Tongue (tissue), 2 donors: ENCODE data around the gene LYVE1. TPM values are rescaled to one million over a fixed set of nuclear protein-coding genes. Genes with fewer than 3 reads are reported as not detected.
"Not testable (repeated sequence)": the region's sequence is repeated elsewhere in the genome, so short reads cannot be mapped to it uniquely, and the experiment has no call there.

Experiments
- DNase-seq: peaks from one replicate; pipeline ENCODE4 v3.0.0-alpha.2; 2015
- total RNA-seq: library from RNA; depleted of rRNA; stranded (reverse); fragments of >200 nt; gene quantifications from one replicate; pipeline ENCODE4 v1.2.3, GENCODE V29; 2014

LYVE1 gene
- 22.3 TPM for total RNA-seq

DNA sequence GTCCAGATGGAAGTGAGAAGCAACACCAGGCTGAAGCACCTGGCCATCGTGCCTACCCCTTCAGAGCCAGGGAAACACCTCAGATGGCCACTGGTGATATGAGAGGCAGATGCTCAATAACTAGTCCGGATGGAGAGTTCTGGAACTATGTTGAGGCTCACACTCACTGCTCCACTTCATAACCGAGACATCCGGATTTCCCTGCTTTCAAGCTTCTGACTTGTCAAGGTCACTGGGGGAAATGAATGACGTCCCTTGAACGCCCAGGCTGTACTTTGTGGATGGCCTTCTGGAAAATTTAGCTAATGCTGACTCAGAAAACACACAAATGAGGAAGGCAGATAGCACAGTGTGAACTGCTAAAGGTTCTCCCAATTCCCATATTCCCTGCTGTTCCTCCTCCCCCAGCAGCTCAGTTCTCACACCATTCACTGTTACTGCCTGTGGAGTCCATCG, at the start of gene LYVE1:
Gene LYVE1, minus strand, starts transcription at position 180 of the 456 bp plus-strand sequence. Its CDS starts 133 bp downstream, at position 47.
- peak; percentile 37 for DNase-seq

DNA sequence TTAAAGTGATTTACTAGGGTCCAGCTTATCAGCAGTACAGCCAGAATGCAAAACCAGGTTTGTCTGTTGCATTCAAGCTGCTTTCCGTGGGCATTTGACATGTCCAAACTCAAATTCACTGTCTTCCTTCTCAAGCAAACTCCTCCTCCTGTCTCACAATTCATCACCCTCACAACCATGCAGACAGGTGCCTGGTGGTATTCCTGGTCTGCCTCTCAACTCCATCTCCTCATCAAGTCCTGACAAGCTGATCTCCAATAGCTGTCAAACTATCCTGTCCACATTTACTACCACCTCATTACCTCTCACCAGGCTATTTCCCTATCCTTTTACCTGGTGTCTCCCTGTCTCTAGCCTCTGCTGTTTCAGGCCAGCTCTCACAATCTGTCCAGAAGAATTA, 49.1 kb upstream of the LYVE1 start:
- DNase-seq, result no peak

DNA sequence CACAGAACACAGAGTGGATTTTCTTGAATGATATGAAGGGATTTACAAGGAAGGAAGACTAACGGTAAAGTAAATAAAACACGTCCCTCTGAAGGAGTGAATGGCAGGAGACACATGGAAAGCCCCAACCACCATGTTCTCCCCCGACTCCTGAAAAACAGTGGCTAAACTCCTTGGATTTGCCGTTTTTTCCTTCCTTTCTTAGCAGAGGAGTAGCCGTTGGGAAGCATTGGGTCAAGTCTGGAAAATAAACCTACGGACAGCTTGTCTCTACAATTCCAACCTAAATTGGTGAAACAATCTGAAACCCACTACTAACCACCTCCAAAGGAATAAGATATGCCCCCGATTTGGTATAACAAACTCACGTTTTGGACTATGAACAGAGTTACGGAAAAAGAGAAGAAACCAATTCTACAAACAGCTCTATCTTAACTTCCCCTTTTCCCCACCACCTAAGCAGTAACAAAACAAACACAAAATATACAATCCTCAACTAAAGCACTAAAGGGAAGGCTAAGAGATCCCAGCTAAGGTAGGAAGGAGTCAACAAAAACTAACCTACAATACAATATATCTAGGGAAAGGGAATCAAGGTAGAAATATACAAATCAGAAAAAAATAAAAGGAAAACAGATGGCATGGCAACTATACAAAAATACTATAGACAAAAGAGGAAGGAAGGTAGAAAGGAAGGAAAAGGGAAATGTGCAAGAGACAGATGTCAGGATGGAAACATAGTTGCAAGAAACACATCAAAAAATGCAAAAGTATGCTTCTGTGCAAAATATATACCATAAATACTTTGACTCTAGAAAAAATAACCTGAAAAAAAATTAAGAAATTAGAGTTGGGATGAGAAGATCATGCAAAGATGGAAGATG, 43.8 kb upstream of the LYVE1 start:
- no peak for DNase-seq

DNA sequence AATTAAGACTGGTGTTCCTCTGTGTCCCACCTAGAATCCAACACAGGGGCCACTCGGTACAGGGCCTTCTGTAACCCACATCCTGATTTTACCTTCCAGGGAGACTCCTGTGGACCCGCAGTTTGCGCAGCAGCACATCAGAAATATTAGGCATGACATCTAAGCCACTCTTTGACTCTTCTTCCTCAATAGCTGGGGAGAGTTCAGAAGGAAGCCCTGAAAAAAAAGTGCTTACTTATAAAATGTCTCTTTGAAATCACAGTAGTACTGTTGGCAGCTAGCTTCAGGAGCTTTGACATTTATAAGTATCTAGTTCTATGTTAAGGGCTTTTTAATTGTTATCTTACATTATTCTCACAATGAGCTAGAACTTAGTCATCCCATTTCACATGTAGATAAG, 41.2 kb upstream of the LYVE1 start:
- DNase-seq, result no peak

DNA sequence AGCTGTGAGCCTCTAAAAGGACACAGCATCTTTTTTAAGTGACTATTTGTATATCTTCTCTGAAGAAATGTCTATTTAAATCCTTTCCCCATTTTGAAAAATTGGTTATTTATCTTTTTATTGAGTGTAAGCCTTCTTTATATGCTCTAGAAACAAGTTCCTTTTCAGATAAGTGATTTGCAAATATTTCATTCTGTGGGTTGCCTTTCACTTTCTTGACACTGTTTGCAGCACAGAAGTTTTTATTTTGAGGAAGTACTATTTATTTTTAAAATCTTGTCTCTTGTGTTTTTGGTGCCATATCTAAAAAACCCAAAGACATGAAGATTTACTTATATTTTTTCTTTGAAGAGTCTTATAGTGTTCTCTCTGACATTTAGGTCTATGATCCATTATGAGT, 40.1 kb upstream of the LYVE1 start:
- DNase-seq, result no peak

DNA sequence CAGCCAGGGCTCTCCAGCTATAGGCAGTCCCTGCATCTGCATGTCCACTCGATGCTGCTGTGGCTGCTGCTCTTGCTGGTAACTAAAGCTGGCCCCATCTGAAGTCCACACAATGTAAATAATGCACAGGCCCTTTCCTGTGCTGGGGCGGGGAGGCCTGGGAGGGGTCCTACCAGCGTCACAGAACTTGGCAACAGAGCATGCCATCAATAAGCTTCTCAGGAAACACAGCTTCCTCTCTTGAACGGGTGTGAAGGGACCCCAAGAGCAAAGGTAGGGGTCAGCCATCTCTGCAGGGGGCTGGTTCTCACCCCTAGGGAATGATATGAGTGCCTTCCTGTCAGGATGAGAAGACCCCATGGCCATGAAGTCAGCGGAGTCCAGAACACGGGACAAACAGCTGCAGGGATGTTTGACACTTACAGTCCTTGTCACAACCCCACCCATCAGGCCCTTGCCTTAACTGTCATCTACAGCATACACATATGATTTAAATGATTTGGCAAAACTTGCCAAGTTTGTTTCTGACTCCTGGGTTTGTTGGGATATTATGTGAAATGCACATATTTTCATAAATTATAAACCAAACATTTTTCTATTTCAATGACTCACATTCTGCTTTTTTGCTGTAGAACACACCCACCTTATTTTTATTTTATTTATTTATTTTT, 39.1 kb upstream of the LYVE1 start:
- no peak for DNase-seq

- no peak for DNase-seq
Observed at GRCh38 chr11:10606536-10607208, 38.2 kb upstream of the LYVE1 start.

DNA sequence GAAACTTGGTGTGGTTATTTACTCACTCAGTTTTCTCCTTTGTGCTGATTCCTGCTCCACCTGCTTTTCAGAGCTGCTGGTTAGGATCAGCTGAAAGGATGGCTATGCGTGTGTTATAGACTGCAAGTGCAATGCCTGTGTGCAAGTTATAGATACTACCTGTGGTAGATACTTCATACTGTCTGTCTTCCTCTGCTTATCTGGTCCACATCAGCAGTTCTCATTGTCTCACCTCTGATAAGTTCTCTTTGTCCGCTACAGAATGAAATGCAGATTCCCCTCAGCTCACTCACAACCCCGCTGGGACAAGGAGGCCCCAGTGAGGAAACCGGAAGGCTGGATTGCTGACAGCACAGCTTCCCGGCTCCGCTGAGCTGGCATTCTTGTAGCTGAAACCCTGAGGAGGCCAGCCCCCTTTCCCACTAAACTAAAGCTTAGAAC, 37.5 kb upstream of the LYVE1 start:
- peak; percentile 74 for DNase-seq

DNA sequence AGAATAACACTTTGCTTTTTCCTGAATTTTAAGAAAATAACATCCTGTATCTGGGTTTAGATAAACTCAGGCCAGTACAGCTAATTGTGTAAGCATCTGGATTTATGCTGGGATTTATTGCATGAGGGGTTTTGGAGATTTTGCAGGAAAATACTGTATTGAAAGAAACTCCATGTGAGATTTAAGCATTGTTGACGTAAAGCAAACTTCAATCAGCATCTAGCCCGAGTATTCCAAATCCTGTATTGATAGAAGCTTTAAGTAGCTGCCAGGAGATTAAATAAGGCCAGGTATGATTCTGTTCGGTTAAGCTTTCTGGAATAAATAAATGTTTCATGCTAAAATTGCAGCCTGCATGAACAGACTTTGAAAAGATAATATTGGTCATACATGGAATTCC, 36.3 kb upstream of the LYVE1 start:
- peak; percentile 56 for DNase-seq

DNA sequence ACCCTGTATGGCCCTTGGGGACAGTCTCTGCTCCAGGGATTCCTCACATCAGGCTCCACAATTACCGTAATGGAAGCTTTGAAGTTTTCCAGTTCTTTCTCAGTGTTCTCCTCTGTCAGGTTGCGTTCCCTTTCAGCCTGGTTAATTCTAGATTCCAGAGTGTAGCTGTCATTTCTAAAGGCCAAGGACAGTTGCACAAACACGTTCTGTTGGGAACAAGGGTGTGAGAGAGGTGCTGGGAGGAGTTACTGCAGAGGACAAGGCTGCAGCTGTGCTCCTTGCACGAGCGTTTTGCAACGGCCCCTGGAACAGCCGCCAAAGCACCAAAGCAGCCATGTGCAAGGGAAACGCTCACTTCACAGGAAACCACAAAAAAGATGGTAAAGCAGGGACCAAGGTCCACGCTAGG, 35.9 kb upstream of the LYVE1 start:
- DNase-seq, result peak; percentile 70

- DNase-seq, result no peak
Observed at GRCh38 chr11:10603721-10604297, 35.3 kb upstream of the LYVE1 start.

DNA sequence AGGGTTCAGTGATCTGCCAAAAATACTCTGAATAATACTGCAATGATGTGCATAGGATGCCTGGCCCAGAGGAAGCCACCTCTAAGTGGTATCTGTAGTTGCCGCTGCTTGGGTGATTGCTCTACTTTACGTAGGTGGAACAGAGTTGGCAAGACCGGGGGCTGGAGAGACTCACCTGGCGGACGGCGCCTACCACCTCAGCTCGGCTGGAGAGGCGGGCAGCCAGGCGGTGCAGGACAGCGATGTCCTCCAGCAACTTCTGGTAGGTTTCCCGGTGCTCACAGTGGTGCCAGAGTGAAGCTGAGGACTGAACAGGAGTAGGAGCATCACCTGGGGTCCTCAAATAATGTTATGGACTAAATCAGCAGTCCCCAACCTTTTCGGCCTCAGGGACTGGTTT, 34.5 kb upstream of the LYVE1 start:
- no peak for DNase-seq

DNA sequence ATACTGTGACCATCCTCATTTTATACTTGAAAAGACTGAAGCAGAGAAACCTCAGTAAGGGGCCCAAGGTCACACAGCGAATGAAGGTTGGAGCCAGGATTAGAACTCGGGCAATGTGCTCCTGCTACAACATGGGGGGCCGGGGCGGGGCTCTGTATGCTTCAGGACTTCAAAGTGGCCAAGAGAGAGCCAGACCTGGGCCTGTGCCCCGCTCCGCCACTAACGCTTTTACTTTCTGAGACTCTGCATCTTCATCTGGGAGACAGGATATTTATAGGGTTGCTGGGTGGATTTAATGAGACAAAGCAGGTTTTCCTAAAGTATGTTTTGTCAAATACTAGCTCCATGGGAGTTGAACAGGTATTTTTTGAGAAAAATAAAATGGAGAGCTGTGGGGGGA, 33.9 kb upstream of the LYVE1 start:
- DNase-seq, result no peak

GRCh38 chr11:10601837-10602236, 33.4 kb upstream of the LYVE1 start:
- DNase-seq, result peak; percentile 53

DNA sequence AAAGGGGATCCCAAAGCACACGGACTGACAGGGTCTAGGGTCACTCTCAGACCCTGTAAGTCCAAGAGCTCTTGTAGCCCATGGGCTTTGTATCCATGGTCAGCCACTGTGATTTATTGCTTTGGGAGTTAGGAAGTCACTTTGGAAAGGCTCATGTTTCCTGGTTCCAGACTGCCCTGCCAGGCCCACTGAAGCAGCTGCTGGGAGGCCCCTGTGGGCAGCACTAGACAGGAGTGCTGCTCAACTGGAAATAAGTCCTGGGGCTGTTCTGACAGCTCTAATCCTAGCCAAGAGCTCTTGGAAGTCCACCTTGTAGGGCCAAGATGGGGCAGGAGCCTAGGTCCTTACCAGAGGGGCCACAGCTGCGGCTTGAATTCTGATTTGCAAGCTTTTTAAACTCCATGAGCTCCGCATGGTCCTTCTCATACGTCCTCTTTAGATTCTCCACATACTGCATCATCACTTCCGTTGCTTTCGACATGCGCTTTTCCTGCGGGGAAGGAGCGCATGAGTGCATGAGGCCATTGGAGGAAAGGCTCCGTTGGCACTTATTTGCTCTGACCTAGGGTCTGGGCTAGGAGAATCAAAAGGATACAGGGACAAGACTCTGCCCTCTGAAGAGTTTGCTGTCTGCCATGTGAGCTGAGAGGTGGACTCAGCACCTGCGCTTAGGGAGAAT, 32.2 kb upstream of the LYVE1 start:
- DNase-seq, result peak; percentile 78

- DNase-seq, result peak; percentile 53
Observed at GRCh38 chr11:10599388-10600175, 31.1 kb upstream of the LYVE1 start.

DNA sequence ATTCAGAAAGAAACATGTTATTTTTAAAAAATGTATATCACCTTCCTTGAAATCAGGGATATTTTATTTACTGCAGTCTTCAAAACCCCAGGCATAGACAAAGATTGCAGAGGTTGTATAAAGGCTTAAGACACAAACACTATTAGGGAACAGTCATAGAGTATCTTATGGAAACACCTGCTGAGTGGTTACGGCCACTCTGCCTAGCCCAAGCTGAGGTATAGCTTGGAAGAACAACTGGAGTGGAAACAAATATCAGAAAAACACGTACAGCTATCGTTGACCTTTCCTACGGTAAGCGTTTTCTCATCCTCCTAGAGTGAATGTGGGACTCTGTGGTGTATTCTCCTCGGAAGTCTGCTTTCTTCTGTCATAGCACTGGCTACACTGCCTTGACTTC, 30.4 kb upstream of the LYVE1 start:
- no peak for DNase-seq

DNA sequence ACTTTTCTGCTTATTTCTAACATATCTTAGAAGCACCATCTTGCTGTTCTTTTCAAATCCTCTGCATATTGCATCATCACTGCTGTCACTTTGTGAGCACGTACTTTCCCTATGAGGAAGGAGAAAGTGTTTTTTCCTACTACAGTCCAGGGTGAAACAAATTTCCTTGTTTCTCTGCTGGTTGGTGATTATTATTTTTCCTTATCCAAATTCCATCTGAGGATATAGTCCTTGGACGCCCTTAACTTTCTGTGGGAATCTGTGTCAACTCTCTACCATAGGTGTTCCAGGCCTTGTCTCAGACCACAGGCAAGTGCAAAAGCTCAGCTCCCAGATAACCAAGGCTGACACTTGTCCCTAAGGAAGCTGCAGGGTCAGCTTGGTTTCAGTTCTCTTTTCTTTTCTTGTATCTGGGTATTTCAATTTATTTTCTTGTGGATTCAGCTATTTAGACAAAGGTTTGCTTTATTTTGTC, 29.4 kb upstream of the LYVE1 start:
- DNase-seq, result no peak

GRCh38 chr11:10595840-10596239, 27.4 kb upstream of the LYVE1 start:
- DNase-seq, result not testable (repeated sequence)

DNA sequence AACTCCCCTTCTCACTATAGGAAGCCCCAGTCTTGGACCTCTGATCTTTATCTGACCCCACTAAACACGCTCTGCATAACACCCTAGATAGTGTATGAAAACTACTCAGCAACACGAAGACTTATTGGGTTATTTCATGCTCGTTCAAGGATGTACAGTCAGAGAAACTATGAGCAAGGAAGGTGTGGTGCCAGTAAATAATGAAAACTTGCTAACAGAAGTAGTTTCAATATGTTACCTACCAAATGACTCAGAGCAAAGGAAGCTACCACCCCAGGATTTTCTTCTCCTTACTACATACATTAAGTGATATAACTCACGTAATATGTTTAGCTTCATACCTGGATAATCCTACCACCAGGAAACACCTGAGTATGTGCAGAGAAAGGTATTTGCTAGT, 25.9 kb upstream of the LYVE1 start:
- no peak for DNase-seq

DNA sequence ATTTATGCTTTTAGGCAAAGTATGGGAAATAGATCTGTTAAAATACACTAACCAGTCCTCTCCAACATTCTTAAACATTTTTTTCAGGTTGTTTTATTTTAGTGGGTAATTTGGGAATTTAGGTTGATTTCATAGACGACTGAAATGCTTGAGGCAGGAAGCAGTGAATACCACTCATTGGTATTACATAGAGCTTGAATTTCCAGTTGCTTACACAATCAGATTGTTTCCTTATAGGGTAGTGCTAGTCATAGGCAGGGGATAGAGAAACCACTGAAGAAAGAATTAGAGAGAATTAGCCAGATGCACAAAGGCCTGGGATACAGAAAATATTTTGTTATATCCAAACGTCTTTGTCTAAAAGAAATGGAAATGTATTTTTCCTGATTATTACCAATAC, 23.9 kb upstream of the LYVE1 start:
- DNase-seq, result no peak
